ENCODE results near the gene NLK.
"Not testable (repeated sequence)": the region's sequence is repeated elsewhere in the genome, so short reads cannot be mapped to it uniquely, and the experiment has no call there.

Gene NLK

DNA sequence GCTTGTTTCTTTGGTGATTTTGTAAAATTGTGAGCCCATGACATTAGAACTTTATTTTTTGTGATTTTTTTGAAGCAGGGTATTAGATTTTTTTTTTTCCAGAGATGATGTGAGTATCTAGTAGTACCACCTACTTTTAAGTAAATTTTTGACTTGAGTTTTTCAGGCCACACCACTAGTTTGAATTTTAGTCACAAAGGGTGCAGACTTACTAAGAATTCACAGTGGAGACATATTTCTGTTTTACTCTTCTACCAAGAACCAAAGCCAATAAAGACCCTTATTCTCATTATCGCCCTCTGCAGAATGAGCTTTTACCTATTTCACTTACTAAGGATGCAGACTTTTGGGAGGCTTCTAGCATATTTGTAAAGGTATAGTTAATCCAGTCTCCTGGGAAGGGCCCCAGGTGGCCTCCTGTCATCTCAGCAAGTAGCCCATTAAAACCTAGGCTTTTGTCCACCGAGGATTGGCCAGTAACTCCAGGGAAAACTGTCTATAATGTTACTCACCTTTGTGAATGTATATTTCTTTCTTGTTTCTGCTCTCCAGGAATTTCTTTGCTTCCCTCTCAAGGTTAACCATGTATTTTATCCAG lies 30.6 kb downstream of the NLK start:
- no peak for DNase-seq (ENCODE audit: low read depth)

DNA sequence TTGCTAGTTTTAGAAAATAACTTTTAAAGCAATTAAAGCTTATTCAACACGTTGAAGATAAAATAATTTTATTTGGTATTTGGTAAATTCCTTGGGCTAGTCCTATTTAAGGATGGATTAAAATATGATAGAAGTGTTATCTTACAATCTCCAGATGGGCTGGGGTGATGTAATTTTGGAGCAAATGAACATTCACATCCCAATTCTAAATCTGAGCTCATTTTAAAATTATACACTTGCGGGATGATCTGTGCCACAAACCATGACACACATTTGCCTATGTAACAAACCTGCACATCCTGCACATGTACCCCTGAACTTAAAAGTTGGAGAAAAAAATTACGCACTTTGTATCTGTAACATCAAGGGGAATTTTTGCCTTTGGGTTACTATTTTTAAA lies 31.5 kb downstream of the NLK start:
- DNase-seq (ENCODE audit: low read depth): no peak

DNA sequence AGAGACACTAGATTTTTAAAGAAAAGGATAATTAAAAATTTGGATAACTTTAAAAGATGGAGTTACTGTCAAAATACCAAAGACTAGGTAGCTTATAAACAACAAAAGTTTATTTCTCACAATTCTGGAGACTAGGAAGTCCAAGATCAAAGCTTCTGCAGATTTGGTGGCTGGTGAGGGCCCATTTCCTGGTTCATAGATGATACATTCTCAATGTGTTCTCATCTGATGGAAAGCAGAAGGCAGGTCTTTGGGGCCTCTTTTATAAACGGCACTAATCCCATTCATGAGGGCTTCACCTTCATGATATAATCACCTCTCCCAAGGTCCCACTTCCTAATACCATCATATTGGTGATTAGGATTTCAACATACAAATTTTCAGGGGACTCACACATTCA lies 33.7 kb downstream of the NLK start:
- no peak for DNase-seq (ENCODE audit: low read depth)

DNA sequence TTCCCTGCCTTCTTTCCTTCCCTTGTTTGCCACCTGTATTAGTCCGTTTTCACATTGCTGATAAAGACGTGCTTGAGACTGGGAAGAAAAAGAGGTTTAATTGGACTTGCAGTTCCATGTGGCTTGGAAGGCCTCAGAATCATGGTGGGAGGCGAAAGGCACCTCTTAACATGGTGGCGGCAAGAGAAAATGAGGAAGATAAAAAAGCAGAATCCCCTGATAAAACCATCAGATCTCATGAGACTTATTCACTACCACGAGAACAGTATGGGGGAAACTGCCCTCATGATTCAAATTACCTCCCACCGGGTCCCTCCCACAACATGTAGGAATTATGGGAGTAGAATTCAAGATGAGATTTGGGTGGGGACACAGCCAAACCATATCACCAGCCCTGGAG lies 34.7 kb downstream of the NLK start:
- DNase-seq (ENCODE audit: low read depth): not testable (repeated sequence)

DNA sequence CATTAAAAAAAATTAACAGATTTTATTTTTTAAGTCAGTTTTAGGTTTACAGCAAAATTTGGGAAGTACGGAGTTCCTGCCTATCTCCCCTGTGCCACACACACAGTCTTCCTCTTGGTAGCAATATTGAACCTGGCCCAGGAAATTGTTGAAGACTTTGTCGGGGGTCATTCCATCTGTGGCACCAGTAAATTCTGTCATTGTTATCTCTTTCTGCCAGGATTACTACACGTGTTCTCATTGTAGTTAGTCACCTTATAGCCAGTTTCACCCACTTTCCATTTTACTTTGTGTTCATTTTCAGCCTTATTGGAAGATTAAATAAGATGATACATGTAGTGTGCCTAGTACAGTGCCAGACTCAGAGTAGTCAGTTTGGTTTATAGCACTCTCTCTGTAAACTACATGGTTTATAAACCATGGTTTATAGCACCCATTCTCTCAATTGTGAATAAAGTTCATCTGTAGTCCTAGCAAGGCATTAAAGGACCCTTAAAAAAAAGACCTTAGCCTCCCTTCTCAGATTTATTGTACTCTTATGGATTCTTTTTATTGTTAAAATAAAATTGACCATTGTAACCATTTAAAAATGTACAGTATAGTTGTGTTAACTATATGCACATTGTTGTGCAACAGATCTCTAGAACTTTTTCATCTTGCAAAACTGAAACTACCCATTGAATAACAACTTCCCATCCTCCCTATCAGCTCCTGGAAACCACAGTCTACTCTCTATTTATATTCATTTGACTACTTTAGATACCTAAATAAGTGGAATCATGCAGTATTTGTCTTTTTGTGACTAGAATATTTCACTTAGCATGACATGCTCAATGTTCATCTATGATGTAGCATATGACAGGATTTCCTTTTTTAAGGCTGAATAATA lies 36.1 kb downstream of the NLK start:
- DNase-seq (ENCODE audit: low read depth): no peak

DNA sequence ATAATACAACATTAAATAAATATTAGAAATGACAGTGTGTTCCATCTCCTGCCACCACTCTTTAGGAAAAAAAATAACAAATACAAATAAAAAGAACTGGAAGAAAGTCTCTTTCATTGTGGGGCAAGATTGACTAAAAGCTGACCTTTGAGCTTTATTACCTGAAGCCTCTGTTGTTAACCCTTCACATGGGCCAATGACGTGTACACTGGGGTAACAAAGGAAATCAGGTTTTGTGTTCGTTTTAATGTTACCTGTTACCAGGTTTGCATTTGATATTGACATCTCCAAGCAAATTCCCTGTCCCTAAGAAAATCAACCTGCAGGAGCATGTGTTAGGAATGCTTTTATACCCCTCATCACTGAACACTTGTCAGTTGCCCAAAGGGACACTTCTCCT lies 39.0 kb downstream of the NLK start:
- no peak for DNase-seq (ENCODE audit: low read depth)

DNA sequence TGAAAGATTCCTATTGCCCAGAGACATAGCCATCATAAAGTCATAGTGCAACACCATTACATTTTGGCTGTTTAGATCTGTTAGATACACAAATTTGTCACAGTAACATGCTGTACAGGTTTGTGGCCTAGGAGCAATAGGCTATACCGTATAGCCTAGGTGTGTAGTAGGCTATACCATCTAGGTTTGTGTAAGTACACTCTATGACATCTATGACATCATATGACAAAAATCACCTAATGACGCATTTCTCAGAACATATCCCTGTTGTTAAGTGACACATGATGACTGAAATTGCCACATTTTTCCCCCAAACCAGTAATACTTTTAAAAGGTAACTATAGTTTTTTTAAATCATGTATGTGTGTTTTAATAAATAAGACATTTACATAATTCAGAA lies 43.3 kb downstream of the NLK start:
- no peak for DNase-seq (ENCODE audit: low read depth)

DNA sequence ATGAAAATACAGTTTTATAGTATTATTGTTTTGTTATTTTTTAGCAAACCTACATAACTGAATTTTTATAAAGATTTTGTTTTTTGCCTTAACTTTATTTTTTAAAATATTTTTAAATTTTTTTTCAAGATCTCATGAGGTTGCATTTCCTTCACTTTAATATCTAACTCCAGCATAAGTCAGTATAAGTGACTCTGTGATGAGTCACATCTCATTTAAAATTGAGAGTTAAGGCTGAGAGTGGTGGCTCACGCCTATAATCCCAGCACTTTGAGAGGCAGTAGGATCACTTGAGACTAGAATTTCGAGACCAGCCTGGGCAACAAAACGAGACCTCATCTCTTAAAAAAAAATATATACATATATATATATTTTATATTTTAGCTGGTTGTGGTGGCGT lies 44.0 kb downstream of the NLK start:
- DNase-seq (ENCODE audit: low read depth): no peak

DNA sequence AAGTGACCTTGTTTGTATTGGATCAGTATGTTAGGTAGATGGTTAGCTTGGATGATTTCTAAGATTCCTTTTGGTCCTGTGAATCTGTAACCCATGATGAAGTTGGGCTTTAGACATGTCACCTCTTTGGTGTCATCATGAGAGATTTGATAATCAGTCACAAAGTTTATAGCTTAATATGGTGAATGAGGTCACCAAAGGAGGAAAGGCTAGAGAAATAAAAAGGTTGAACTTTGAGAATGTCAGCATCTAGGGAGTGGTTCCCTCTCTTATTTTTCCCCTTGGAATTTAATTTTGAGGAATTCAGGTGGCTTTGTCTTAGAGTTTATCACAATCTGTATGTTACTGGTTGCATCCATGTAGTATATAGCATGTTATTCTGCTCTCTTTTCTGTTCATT lies 45.3 kb downstream of the NLK start:
- no peak for DNase-seq (ENCODE audit: low read depth)

DNA sequence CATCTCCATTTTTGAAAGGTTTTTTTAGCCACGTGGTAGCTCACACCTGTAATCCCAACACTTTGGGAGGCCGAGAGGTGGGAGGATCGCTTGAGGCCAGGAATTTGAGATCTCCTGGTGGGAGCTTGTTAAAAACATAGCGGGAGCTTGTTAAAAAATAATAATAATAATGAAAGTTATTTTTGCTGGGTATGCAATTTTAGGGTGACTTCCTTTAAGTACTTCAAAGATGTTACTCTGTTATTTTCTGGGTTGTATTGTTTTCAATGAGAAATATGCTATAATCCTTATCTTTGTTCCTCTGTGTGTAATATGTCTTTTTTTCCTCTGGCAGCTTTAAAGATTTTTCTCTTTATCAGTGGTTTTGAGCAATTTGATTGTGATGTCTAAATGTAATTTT lies 48.1 kb downstream of the NLK start:
- DNase-seq (ENCODE audit: low read depth): no peak

DNA sequence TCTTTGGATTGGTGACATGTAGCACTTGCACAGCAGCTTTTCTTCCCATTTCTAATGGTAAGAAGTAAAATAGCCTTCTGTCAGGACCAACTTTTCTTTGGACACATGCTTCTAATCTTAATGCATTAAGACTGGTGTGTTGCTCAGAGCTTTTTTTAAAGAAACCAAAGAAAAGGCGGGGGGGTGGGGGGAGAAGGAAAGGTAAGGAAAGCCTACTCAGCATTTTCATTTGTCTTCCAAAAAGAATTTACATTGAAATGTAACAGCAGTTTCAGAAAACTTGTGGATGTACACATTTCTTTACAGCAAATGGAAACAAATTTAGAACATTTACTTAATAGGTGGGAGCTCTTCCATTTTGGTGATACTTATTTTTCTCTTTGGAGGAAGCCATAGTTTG lies 49.6 kb downstream of the NLK start:
- no peak for DNase-seq (ENCODE audit: low read depth)

DNA sequence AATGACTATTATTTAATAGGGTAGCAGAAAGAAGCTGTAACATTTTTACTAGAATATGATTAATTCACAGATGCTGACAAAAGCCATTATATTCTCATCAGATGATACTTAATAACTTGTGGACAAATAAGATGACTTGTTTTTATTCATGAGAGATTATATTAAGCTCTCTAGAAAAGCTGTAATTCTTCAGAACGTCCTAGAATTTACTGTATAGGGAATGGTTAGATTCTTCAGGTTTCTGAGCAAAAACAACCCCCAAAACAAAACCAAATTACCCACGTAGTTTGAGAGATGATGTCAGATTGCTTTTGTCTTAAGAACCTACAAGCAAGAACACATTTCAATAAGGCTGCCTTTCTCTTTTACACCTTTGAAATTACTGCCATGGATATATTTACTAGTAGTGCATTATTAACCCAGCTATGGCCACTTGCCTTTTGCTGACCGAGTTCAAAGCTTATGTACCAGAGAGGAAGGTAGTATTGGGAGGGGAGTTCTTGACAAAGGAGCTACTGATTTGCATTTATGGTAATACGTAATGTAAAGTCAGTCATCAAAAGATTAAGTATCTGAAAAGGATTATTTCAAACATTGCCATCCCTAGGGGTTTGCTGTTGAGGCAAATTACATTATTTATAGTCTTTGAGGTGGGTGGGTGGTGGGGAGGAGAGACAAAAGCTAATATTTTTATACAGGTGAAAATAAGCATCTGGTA lies 51.7 kb downstream of the NLK start:
- no peak for DNase-seq (ENCODE audit: low read depth)

DNA sequence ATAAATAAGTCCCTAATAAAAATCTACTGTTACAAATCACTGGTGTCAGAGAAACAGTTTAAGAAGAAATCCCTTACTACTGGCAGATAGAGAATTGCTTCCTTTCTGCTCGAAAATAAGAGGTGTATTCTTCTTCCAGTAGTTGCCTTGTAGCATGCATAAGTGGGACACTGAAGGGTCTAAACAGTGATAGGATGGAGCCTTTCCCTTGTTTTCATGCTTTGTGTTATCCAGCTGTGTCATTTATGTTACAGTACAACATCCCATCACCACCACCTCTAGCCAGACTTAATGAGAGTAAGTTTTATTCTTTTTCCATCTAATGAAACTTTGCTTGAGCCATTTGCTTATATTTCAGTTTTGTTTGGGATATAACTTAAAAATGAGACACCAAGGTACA lies 54.3 kb downstream of the NLK start:
- DNase-seq (ENCODE audit: low read depth): no peak

DNA sequence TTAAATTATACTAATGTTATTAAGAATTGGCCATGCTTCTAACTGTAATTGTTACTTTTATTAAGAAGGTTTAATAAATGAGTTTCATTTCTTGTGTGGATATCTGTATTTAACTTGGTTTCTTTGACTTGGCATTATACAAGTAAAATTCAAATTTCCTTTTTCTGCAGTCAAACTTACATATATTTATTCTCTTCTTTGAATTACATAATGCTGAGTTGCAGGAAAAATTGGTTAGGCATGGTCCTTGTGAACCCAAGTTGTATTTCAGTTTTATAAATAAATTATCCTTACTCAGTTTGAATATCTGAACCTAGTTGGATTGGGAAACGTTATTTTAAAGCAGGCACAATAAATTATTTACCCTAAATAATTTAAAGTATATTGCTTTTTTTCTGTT lies 54.8 kb downstream of the NLK start:
- no peak for DNase-seq (ENCODE audit: low read depth)

DNA sequence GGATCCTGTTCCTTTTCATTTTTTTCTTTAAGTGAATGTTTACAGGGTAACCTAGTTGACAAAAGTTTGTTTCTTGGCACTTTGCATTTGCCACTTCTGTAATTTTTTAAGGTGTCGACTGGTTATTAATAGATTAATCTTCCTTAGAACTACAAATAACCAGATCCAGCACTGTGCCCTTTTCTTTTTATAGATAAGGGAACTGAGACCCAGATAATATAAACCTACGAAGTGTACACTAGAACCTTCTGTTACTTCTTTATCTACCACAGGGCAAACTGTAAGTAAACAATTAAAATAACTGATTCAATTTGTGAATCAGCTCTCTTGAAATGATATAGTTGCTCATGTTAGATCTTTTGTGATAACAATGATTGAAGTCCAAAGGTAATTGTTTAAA lies 55.4 kb downstream of the NLK start:
- no peak for DNase-seq (ENCODE audit: low read depth)

DNA sequence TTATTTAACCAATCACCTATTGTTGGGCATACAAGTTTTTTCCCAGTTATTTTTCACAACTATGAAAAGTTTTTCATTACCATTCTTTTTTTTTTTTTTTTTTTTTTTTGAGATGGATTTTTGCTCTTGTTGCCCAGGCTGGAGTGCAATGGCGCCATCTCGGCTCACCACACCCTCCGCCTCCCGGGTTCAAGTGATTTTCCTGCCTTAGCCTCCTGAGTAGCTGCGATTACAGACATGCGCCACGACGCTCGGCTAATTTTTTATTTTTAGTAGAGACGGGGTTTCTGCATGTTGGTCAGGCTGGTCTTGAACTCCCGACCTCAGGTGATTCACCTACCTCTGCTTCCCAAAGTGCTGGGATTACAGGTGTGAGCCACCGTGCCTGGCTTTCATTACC lies 56.1 kb downstream of the NLK start:
- not testable (repeated sequence) for DNase-seq (ENCODE audit: low read depth)

DNA sequence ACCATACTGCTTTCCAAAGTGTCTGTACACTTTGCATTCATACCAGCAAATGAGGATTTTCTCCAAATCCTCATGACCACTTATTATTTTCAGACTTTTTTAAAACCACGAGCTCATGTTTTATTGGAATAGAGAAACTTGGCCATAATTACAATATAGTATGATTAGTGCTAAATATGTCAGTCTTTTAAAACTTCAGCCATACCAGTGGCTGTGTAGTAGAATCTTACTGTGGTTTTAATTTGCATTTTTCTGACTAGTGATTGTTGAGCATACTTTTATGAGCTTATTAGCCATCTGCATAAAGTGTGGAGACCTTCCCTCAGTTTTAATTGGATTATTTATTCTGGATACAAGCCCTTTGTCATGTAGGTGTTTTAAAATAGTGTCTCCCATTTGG lies 57.8 kb downstream of the NLK start:
- no peak for DNase-seq (ENCODE audit: low read depth)

DNA sequence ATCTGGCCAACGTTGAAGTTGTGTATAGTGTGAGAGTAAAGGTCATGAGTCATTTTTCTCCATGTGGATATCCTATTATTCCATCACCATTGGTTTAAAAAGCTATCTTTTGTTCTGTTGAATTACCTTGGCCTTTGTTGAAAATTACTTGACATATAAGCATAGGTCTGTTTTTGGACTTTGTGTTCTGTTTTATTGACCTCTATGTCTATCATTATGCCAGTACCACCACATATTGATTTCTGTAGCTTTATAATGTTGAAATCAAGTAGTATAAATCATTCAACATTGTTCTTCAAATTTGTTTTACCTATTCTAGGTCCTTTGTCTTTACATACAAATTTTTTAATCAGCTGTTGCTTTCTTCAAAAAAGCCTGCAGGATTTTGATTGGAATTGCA lies 58.5 kb downstream of the NLK start:
- no peak for DNase-seq (ENCODE audit: low read depth)

DNA sequence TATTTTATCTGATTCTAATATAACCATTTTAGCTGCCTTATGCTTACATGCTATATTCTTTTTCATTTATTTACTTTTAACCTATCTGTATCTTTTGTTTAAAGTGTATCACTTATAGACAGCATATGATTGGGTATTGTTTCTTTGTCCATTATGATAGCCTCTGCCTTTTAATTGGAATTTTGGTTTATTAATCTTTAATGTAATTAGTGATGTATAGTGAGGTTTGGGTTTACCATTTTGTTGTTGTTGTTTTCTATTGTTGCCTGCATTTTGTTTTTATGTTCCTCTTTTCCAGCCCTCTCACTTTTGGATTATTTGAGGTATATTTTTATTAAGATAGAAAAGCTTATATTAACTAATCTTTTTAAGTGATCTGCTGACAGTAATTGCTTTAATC lies 59.4 kb downstream of the NLK start:
- no peak for DNase-seq (ENCODE audit: low read depth)

DNA sequence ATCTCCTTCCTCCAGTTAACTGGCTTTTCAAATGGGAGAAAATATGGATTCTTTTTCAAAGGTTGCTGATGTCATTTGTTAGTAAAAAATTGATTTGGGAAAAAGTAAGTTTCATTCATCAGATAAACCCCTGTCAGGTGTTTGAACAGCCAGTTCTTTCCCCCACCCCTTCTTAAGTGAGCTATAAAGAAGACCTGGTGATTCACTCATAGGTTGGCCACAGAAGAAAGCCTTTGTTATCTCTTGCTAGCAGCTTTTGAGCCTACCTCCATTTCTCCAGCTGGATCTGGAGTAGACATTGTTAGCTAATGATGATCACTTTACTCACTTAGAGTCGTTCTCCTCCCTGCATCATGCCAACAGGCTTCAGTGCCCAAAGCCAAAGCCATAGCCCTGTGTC lies 63.0 kb downstream of the NLK start:
- no peak for DNase-seq (ENCODE audit: low read depth)

DNA sequence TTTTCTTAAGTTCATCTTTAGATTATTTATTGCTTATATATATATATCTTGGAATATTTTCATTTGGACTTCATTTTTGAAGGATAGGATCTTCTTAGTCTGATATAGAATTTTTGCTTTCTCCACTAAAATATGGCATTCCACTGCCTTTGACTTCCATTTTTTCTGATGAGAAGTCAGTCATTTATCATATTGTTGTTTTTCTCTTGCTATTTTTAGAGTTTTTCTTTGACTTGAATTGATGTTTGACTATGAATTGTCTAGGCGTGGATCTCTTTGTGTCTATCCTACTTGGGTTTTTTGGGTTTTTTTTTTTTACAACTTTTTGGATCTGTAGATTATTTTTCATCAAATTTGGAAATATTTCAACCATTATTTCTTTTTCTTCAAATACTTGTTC lies 67.7 kb downstream of the NLK start:
- DNase-seq (ENCODE audit: low read depth): no peak

DNA sequence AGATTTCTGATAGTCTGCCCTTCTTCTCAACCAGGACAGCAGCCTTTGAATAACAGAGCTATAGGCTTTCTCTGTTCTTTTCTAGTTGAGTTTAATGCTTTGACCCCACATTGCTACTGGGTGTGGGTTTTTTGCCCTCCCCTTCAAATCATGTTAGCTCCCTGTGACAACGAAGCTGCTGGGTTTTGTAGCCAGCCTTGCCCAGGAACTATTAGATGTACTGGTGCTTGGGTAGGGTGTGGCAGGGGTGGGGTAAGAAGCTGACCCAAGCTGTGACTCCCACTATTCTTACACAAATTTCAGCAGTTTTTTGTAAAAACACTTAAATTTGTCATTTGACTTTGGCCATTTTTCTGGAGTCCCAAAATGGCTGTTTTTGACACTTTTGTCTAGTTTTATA lies 69.7 kb downstream of the NLK start:
- no peak for DNase-seq (ENCODE audit: low read depth)

DNA sequence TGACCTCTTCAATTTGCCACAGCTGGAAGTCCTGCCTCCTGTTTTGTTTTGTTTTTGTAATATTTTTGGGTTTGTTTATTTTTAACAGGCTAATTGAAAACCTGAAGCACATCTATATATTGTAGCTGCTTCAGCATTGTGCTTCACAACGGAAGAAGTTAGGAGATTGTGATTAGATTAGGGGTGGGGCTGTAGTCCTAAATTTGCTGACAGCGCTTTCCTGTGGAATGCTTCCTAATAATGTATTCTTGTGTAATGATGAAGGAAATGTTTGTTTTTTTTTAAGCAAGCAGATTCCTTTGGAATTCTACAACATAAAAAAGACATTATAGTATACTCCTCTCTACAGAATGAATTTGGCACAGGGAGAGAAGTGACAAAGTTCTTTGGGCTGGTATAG lies 70.1 kb downstream of the NLK start:
- no peak for DNase-seq (ENCODE audit: low read depth)
